Mammary epithelial cell (primary cell): Measurements from ENCODE around the gene PPID.

Source experiments
- CTCF ChIP-seq, 2 donors: IDR thresholded peaks in 1 of 2; conservative IDR thresholded peaks in 1 of 2; 2 replicates each; pipeline ENCODE4 v1.5.1; 2011 to 2012; ENCODE audit warnings: inconsistent platforms in 2 of 2, low read length in 2 of 2, mild to moderate bottlenecking in 2 of 2, control low read depth in 1 of 2, low read depth in 1 of 2; ENCODE audit not compliant: insufficient read depth in 1 of 2; ENCODE audit errors: extremely low read depth in 1 of 2
- EZH2 ChIP-seq: IDR thresholded peaks from 2 replicates; pipeline ENCODE4 v1.6.1; 2012; ENCODE audit warnings: low read length, inconsistent platforms, borderline replicate concordance

- no peak for TF ChIP-seq EZH2
- no peak for TF ChIP-seq CTCF (conservative IDR thresholded peaks at IDR 0.05 in 1 of 2, IDR thresholded peaks at IDR 0.05 in 1 of 2; ENCODE audit: extremely low read depth in 1 of 2, insufficient read depth in 1 of 2, low read depth in 1 of 2, low read length in 2 of 2)
Observed at GRCh38 chr4:158704274-158704673, 18.9 kb downstream of the PPID start.
